Loucy (cell line): ENCODE results near the gene ZNF808.

Experiments
- CTCF ChIP-seq: fragments of 200-600 bp; sonication (generic); conservative IDR thresholded peaks from 2 replicates; pipeline ENCODE4 v1.5.1; 2014; ENCODE audit warnings: mild to moderate bottlenecking, antibody characterized with exemption, low read length
- EZH2phosphoT487 ChIP-seq: fragments of 200-600 bp; IDR thresholded peaks from 2 replicates; pipeline ENCODE4 v1.6.1; 2018; ENCODE audit warnings: antibody characterized with exemption, mild to moderate bottlenecking, moderate library complexity, borderline replicate concordance

- TF ChIP-seq CTCF (no peak), EZH2phosphoT487 (no peak)
Observed at GRCh38 chr19:52535771-52536447, 8.4 kb downstream of the ZNF808 start.
